GM23338 (cell line): ENCODE data around the gene KAT2B. TPM values are rescaled to one million over a fixed set of nuclear protein-coding genes. Genes with fewer than 3 reads are reported as not detected.

Source experiments
- ATAC-seq: fragments of 200-7000 bp; cut with Tn5 transposase; 3 replicates; pipeline ENCODE4 v1.9.1; 2020
- DNase-seq: peaks from one replicate; pipeline ENCODE4 v3.0.0-alpha.2; 2015; ENCODE audit warnings: low spot score
- H2AFZ ChIP-seq: fragments of 200-600 bp; sonication (generic); 2 replicates; pipeline ENCODE4 v1.8.0; 2016; ENCODE audit warnings: antibody characterized with exemption, mild to moderate bottlenecking, moderate library complexity
- H3F3A ChIP-seq: fragments of 200-600 bp; sonication (generic); replicated peaks from 2 replicates; pipeline ENCODE4 v1.8.0; 2017; ENCODE audit warnings: antibody characterized with exemption, mixed run types, low read depth
- H3K27ac ChIP-seq: fragments of 200-600 bp; sonication (generic); 2 replicates; pipeline ENCODE4 v1.6.1; 2016; ENCODE audit warnings: low read depth
- H3K27me3 ChIP-seq: fragments of 200-600 bp; sonication (generic); 2 replicates; pipeline ENCODE4 v1.8.0; 2016; ENCODE audit warnings: mild to moderate bottlenecking, mixed run types, moderate library complexity; ENCODE audit not compliant: insufficient read depth
- H3K36me3 ChIP-seq: fragments of 200-600 bp; sonication (generic); 2 replicates; pipeline ENCODE4 v1.8.0; 2016; ENCODE audit warnings: mild to moderate bottlenecking; ENCODE audit not compliant: insufficient read depth
- H3K4me1 ChIP-seq: fragments of 200-600 bp; sonication (generic); 2 replicates; pipeline ENCODE4 v1.8.0; 2016; ENCODE audit warnings: mild to moderate bottlenecking, moderate library complexity; ENCODE audit not compliant: insufficient read depth
- H3K4me2 ChIP-seq: fragments of 200-600 bp; sonication (generic); 2 replicates; pipeline ENCODE4 v1.7.1; 2017; ENCODE audit warnings: mixed run types
- H3K4me3 ChIP-seq: fragments of 200-600 bp; sonication (generic); 2 replicates; pipeline ENCODE4 v1.6.1; 2016; ENCODE audit warnings: mixed run types
- H3K79me2 ChIP-seq: fragments of 200-600 bp; sonication (generic); replicated peaks from 2 replicates; pipeline ENCODE4 v1.8.0; 2017; ENCODE audit warnings: mild to moderate bottlenecking; ENCODE audit not compliant: insufficient read depth
- H3K9me2 ChIP-seq: fragments of 200-600 bp; sonication (generic); 2 replicates; pipeline ENCODE4 v1.8.0; 2017; ENCODE audit not compliant: insufficient read depth
- H4K20me1 ChIP-seq: fragments of 200-600 bp; sonication (generic); replicated peaks from 2 replicates; pipeline ENCODE4 v1.8.0; 2017; ENCODE audit warnings: mild to moderate bottlenecking; ENCODE audit not compliant: insufficient read depth
- H3K27ac Mint-ChIP-seq: 2 replicates; pipeline ENCODE4 v1.8.0; 2020; ENCODE audit warnings: inconsistent platforms, mild to moderate bottlenecking, moderate library complexity, mixed read lengths
- H3K27me3 Mint-ChIP-seq: 3 replicates; pipeline ENCODE4 v1.8.0; 2022; ENCODE audit warnings: low read depth, mild to moderate bottlenecking, moderate library complexity, mixed read lengths, inconsistent platforms; ENCODE audit not compliant: insufficient read depth, poor library complexity
- H3K36me3 Mint-ChIP-seq: 3 replicates; pipeline ENCODE4 v1.8.0; 2021; ENCODE audit warnings: low read depth, mild to moderate bottlenecking, inconsistent platforms, moderate library complexity, mixed read lengths
- H3K4me1 Mint-ChIP-seq: 3 replicates; pipeline ENCODE4 v1.8.0; 2020; ENCODE audit warnings: mild to moderate bottlenecking, inconsistent platforms, mixed read lengths
- H3K4me3 Mint-ChIP-seq: 3 replicates; pipeline ENCODE4 v1.8.0; 2021; ENCODE audit warnings: moderate library complexity, mild to moderate bottlenecking, inconsistent platforms, mixed read lengths
- H3K9me3 Mint-ChIP-seq: 3 replicates; pipeline ENCODE4 v1.8.0; 2020; ENCODE audit warnings: moderate library complexity, mild to moderate bottlenecking, inconsistent platforms, mixed read lengths
- EZH2phosphoT487 ChIP-seq: fragments of 200-600 bp; sonication (generic); IDR thresholded peaks from one replicate; pipeline ENCODE4 v1.8.1; 2018; ENCODE audit warnings: antibody characterized with exemption; ENCODE audit not compliant: unreplicated experiment
- JUNB ChIP-seq: IDR thresholded peaks from one replicate; pipeline ENCODE4 v1.6.1; 2016; ENCODE audit warnings: antibody characterized with exemption; ENCODE audit not compliant: unreplicated experiment
- ZNF114 ChIP-seq: fragments of 250-450 bp; sonication (Bioruptor Pico); IDR thresholded peaks from 2 replicates; pipeline ENCODE4 v1.5.0; 2020; ENCODE audit warnings: mild to moderate bottlenecking, moderate library complexity
- polyA plus RNA-seq: library from polyadenylated mRNA; unstranded; fragments of >200 nt; fragmentation: Nextera tagmentation; extraction: Ambion mirVana; gene quantifications from 2 replicates; pipeline ENCODE4 v1.2.1, GENCODE V29; 2016
- total RNA-seq: library from RNA; depleted of rRNA; stranded (reverse); fragments of >200 nt; shearing (Covaris generic); gene quantifications from 2 replicates; pipeline ENCODE4 v1.2.3, GENCODE V29; 2014
- TF ChIP-seq, protein P1 (sequence below): fragments of 250-450 bp; sonication (Bioruptor Pico); IDR thresholded peaks from 2 replicates; pipeline ENCODE4 v1.5.0; 2020; ENCODE audit warnings: mild to moderate bottlenecking, moderate library complexity
- TF ChIP-seq, protein P2 (sequence below): IDR thresholded peaks from one replicate; pipeline ENCODE4 v1.6.1; 2018; ENCODE audit warnings: antibody characterized with exemption; ENCODE audit not compliant: unreplicated experiment

Gene KAT2B
- total and polyA plus RNA-seq, 2 experiments from 2014 or later = 1.3 to 4.4 TPM

DNA sequence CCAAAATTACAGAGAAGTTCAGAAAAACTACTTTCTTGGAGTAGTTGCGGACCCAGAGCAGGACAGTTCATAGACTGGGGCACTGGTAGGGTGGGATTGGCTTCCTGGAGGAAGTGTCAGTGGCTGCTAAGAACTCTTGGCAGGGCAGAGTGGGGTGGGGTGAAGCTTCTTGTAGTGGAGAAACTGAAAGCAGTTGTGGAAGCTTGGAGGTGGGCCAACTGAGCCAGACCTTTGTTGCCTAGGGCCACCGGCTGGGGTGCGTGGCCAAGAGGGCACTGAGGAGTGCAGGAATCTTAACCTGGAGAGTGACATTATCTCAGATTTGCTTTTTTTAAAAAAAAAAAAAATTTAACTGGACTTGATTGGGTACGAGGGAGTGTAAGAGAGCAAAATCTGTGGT lies 3.1 kb downstream of the KAT2B start (continued):
- TF ChIP-seq, protein P1, sequence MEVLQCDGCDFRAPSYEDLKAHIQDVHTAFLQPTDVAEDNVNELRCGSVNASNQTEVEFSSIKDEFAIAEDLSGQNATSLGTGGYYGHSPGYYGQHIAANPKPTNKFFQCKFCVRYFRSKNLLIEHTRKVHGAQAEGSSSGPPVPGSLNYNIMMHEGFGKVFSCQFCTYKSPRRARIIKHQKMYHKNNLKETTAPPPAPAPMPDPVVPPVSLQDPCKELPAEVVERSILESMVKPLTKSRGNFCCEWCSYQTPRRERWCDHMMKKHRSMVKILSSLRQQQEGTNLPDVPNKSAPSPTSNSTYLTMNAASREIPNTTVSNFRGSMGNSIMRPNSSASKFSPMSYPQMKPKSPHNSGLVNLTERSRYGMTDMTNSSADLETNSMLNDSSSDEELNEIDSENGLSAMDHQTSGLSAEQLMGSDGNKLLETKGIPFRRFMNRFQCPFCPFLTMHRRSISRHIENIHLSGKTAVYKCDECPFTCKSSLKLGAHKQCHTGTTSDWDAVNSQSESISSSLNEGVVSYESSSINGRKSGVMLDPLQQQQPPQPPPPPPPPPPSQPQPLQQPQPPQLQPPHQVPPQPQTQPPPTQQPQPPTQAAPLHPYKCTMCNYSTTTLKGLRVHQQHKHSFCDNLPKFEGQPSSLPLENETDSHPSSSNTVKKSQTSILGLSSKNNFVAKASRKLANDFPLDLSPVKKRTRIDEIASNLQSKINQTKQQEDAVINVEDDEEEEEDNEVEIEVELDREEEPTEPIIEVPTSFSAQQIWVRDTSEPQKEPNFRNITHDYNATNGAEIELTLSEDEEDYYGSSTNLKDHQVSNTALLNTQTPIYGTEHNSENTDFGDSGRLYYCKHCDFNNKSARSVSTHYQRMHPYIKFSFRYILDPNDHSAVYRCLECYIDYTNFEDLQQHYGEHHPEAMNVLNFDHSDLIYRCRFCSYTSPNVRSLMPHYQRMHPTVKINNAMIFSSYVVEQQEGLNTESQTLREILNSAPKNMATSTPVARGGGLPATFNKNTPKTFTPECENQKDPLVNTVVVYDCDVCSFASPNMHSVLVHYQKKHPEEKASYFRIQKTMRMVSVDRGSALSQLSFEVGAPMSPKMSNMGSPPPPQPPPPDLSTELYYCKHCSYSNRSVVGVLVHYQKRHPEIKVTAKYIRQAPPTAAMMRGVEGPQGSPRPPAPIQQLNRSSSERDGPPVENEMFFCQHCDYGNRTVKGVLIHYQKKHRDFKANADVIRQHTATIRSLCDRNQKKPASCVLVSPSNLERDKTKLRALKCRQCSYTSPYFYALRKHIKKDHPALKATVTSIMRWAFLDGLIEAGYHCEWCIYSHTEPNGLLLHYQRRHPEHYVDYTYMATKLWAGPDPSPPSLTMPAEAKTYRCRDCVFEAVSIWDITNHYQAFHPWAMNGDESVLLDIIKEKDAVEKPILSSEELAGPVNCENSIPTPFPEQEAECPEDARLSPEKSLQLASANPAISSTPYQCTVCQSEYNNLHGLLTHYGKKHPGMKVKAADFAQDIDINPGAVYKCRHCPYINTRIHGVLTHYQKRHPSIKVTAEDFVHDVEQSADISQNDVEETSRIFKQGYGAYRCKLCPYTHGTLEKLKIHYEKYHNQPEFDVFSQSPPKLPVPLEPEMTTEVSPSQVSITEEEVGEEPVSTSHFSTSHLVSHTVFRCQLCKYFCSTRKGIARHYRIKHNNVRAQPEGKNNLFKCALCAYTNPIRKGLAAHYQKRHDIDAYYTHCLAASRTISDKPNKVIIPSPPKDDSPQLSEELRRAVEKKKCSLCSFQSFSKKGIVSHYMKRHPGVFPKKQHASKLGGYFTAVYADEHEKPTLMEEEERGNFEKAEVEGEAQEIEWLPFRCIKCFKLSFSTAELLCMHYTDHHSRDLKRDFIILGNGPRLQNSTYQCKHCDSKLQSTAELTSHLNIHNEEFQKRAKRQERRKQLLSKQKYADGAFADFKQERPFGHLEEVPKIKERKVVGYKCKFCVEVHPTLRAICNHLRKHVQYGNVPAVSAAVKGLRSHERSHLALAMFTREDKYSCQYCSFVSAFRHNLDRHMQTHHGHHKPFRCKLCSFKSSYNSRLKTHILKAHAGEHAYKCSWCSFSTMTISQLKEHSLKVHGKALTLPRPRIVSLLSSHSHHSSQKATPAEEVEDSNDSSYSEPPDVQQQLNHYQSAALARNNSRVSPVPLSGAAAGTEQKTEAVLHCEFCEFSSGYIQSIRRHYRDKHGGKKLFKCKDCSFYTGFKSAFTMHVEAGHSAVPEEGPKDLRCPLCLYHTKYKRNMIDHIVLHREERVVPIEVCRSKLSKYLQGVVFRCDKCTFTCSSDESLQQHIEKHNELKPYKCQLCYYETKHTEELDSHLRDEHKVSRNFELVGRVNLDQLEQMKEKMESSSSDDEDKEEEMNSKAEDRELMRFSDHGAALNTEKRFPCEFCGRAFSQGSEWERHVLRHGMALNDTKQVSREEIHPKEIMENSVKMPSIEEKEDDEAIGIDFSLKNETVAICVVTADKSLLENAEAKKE (CRISPR knock-in tag) = no peak

DNA sequence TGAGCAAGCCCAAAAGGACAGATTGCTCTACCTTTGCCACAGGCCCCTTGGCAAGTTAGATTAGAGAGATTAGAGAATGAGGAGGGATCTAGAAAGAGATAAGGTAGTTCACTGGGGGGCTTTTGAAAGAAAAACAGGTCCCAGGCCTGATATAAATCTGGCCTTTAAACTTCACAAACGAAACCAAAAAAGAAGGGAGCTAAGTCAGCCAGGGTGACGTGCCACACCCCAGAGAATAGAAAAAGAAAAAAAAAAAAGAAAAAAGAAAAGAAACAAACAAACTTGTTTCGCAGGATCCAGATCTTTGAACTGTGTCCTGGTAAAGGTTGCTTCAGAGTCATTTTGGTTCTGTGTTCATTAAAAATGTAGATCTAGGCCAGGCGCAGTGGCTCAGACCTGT lies 3.6 kb downstream of the KAT2B start:
- no peak overlapping the region for H2AFZ ChIP-seq
- no peak overlapping the region for H3K4me2 ChIP-seq
- peaks cover 8% of the 10 kb centered on the region for H3K4me1 ChIP-seq
- no peak for ATAC-seq
- no peaks in the 10 kb centered on the region for H3K79me2 ChIP-seq
- no peak overlapping the region for H3K4me3 Mint-ChIP-seq
- H3F3A ChIP-seq = peaks cover 8% of the 10 kb centered on the region
- H3K9me3 Mint-ChIP-seq = no peaks in the 10 kb centered on the region; the same call in 2 of the 3 replicates
- no peak overlapping the region for H3K27ac ChIP-seq
- H3K4me3 ChIP-seq = no peak overlapping the region
- no peak overlapping the region for H3K27ac Mint-ChIP-seq
- peaks cover 12% of the 10 kb centered on the region for H3K4me1 Mint-ChIP-seq
- H3K27me3 ChIP-seq = peaks cover 22% of the 10 kb centered on the region
- H3K36me3 Mint-ChIP-seq = no peaks in the 10 kb centered on the region; the same call in 2 of the 3 replicates
- no peaks in the 10 kb centered on the region; the same call in 1 of the 2 replicates for H4K20me1 ChIP-seq
- no peaks in the 10 kb centered on the region for H3K36me3 ChIP-seq
- peaks cover 17% of the 10 kb centered on the region for H3K27me3 Mint-ChIP-seq
- no peak for DNase-seq
- no peaks in the 10 kb centered on the region for H3K9me2 ChIP-seq
- TF ChIP-seq EZH2phosphoT487 (no peak), ZNF114 (CRISPR knock-in tag) (no peak), JUNB (no peak)
- TF ChIP-seq, protein P1 (CRISPR knock-in tag) = no peak
- TF ChIP-seq, protein P2, sequence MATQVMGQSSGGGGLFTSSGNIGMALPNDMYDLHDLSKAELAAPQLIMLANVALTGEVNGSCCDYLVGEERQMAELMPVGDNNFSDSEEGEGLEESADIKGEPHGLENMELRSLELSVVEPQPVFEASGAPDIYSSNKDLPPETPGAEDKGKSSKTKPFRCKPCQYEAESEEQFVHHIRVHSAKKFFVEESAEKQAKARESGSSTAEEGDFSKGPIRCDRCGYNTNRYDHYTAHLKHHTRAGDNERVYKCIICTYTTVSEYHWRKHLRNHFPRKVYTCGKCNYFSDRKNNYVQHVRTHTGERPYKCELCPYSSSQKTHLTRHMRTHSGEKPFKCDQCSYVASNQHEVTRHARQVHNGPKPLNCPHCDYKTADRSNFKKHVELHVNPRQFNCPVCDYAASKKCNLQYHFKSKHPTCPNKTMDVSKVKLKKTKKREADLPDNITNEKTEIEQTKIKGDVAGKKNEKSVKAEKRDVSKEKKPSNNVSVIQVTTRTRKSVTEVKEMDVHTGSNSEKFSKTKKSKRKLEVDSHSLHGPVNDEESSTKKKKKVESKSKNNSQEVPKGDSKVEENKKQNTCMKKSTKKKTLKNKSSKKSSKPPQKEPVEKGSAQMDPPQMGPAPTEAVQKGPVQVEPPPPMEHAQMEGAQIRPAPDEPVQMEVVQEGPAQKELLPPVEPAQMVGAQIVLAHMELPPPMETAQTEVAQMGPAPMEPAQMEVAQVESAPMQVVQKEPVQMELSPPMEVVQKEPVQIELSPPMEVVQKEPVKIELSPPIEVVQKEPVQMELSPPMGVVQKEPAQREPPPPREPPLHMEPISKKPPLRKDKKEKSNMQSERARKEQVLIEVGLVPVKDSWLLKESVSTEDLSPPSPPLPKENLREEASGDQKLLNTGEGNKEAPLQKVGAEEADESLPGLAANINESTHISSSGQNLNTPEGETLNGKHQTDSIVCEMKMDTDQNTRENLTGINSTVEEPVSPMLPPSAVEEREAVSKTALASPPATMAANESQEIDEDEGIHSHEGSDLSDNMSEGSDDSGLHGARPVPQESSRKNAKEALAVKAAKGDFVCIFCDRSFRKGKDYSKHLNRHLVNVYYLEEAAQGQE = no peak
